GM12873 (cell line): Measurements from ENCODE around the gene CELA2B.

Experiments
- CTCF ChIP-seq: IDR thresholded peaks from 2 replicates; pipeline ENCODE4 v1.5.1; 2012; ENCODE audit warnings: low read depth, mild to moderate bottlenecking, moderate library complexity, low read length, control low read depth; ENCODE audit not compliant: insufficient read depth; ENCODE audit errors: missing control alignments

Gene CELA2B

GRCh38 chr1:15513919-15514318, 38.0 kb downstream of the CELA2B start:
- no peak for TF ChIP-seq CTCF

GRCh38 chr1:15515022-15515663, 39.2 kb downstream of the CELA2B start:
- no peak for TF ChIP-seq CTCF

- TF ChIP-seq CTCF = no peak
These were observed 43.7 kb downstream of the CELA2B start for GRCh38 chr1:15519625-15520024.

GRCh38 chr1:15522551-15522950, 46.6 kb downstream of the CELA2B start:
- no peak for TF ChIP-seq CTCF

- no peak for TF ChIP-seq CTCF
These were observed 47.5 kb downstream of the CELA2B start for GRCh38 chr1:15523104-15524020.

GRCh38 chr1:15524021-15524282, 48.0 kb downstream of the CELA2B start, which contains the start of gene CASP9:
CASP9 (minus strand) TSS chr1:15524215; CDS start chr1:15524200, 15 bp downstream.
- no peak for TF ChIP-seq CTCF

GRCh38 chr1:15524283-15525049, 48.6 kb downstream of the CELA2B start:
- TF ChIP-seq CTCF = no peak
